GM12801 (cell line): ENCODE results near the gene MAP2.

ENCODE experiments used
- CTCF ChIP-seq: IDR thresholded peaks from one replicate; pipeline ENCODE4 v1.5.1; 2011; ENCODE audit warnings: control low read depth; ENCODE audit not compliant: insufficient read length; ENCODE audit errors: extremely low read depth

The MAP2 gene

GRCh38 chr2:209501579-209501978, 77.7 kb downstream of the MAP2 start:
- no peak for TF ChIP-seq CTCF

- no peak for TF ChIP-seq CTCF
Observed at GRCh38 chr2:209505410-209505809, 81.6 kb downstream of the MAP2 start.

GRCh38 chr2:209508255-209508654, 84.4 kb downstream of the MAP2 start:
- TF ChIP-seq CTCF: no peak

GRCh38 chr2:209511637-209512036, 87.8 kb downstream of the MAP2 start:
- TF ChIP-seq CTCF: no peak

GRCh38 chr2:209512971-209513370, 89.1 kb downstream of the MAP2 start:
- TF ChIP-seq CTCF: no peak

GRCh38 chr2:209517436-209517835, 93.6 kb downstream of the MAP2 start:
- no peak for TF ChIP-seq CTCF

GRCh38 chr2:209519271-209519670, 95.4 kb downstream of the MAP2 start:
- TF ChIP-seq CTCF: no peak

- no peak for TF ChIP-seq CTCF
Observed at GRCh38 chr2:209519906-209520305, 96.1 kb downstream of the MAP2 start.
